HS-5 (cell line): ENCODE measurements around the gene PLSCR3.

Source experiments
- DNase-seq: peaks from one replicate; pipeline ENCODE4 v3.0.0-alpha.2; 2012; ENCODE audit warnings: low read depth

The PLSCR3 gene

GRCh38 chr17:7426203-7426863, 32.0 kb upstream of the PLSCR3 start:
- no peak for DNase-seq

GRCh38 chr17:7425756-7426155, 31.4 kb upstream of the PLSCR3 start:
- DNase-seq, result no peak

- no peak for DNase-seq
Measured at GRCh38 chr17:7425316-7425715, 31.0 kb upstream of the PLSCR3 start, which contains the start of gene SPEM2. TSS of gene SPEM2 (plus strand) at chr17:7425616. CDS start at chr17:7425689, 73 bp downstream.

GRCh38 chr17:7423679-7424078, 29.4 kb upstream of the PLSCR3 start:
- DNase-seq, result no peak

DNA sequence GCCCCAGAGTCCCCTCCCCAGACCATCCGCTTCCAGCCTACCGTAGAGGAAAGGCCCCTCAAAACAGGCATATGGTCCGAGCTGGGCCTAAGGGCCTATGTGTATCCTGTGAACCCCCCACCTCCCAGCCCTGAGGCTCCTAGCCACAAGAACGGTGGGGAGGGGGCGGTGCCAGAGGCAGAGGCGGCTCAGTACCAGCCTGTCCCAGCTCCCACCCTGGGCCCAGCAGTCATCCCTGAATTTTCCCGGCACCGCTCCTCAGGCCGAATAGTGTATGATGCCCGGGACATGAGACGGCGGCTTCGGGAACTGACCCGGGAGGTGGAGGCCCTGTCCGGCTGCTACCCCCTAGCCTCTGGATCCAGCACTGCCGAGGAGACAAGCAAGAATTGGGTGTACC, 26.9 kb upstream of the PLSCR3 start:
- no peak for DNase-seq

GRCh38 chr17:7419819-7420610, 25.7 kb upstream of the PLSCR3 start, which contains the start of gene SPEM1:
TSS of gene SPEM1 (plus strand) at chr17:7420324. CDS start at chr17:7420385, 61 bp downstream.
- no peak for DNase-seq

GRCh38 chr17:7418472-7419152, 24.3 kb upstream of the PLSCR3 start:
- no peak for DNase-seq

- no peak for DNase-seq
Measured at GRCh38 chr17:7417056-7417655, 22.8 kb upstream of the PLSCR3 start.

DNA sequence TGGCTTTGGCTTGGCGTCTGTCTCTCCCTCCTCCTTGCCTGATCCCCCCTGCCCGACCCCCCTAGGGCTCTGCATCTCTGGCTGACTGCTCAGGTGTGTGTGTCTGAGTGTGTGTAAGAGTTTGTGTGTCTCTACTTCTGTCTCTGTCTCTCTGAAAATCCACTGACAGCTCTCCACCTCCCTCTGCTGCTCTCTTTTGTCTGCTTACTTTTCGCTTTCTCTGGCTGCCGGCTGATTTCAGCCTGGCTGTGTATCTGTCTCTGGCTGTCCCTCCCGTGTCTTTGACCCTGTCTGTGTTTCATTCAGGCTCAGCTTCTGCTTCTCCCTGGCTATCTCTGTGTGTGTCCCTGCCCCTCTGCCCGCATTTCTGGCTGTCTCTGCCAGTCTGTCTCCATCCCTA, 22.0 kb upstream of the PLSCR3 start:
- no peak for DNase-seq

DNA sequence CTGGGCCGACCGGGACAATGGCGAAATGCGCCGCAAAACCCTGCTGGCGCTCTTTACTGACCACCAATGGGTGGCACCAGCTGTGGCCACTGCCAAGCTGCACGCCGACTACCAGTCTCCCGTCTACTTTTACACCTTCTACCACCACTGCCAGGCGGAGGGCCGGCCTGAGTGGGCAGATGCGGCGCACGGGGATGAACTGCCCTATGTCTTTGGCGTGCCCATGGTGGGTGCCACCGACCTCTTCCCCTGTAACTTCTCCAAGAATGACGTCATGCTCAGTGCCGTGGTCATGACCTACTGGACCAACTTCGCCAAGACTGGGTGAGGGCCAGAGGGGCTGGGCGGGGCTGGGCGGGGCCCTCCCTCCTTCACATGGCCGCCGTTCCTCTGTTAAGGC, 21.5 kb upstream of the PLSCR3 start:
- DNase-seq, result no peak

GRCh38 chr17:7414837-7415236, 20.5 kb upstream of the PLSCR3 start:
- no peak for DNase-seq

- DNase-seq, result no peak
Measured at GRCh38 chr17:7413346-7413985, 19.1 kb upstream of the PLSCR3 start.

DNA sequence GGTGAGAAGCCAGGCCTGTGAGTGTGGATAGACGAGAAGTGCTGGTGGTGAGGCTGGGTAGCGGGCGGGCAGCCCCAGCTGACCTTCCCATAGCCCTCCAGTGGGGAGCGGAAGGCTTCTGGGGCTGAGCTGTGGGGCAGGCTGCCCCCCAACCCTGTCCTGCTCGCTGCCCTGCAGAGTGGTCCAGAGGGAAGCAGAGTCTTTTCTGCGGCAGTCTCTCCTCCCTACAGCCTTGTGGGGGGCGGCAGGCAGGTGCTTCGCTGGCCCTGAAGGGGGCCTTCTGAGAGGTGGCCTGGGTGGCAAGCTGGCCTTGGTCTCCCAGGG, 17.1 kb upstream of the PLSCR3 start:
- no peak for DNase-seq

GRCh38 chr17:7410634-7411426, 16.5 kb upstream of the PLSCR3 start:
- no peak for DNase-seq

GRCh38 chr17:7409716-7410115, 15.4 kb upstream of the PLSCR3 start:
- DNase-seq, result no peak

DNA sequence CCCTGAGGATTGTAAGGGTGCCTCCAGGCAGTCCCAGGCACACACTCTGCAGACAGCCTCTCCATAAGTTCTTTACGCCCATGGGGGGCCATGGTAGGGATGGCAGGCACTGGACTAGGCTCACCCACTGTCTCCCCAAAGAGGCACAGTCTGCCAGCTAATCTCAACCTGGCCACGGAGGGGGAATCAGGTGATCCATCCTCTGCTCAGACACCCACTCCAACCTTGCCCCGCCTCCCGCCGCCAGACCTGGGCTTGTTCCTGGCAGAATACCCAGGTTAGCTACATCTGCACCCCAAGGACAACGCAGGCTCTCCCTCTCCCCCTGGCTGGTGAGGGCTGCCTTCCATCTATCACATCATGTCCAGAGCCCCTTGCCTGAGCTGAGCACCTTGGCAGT, 14.5 kb upstream of the PLSCR3 start:
- no peak for DNase-seq

GRCh38 chr17:7408252-7408727, 14.0 kb upstream of the PLSCR3 start:
- DNase-seq, result no peak

GRCh38 chr17:7407485-7408251, 13.3 kb upstream of the PLSCR3 start, which contains the start of gene NLGN2:
TSS of gene NLGN2 (plus strand) at chr17:7407845. CDS start at chr17:7408256, 411 bp downstream.
- DNase-seq, result no peak

GRCh38 chr17:7407082-7407481, 12.8 kb upstream of the PLSCR3 start:
- DNase-seq, result no peak

DNA sequence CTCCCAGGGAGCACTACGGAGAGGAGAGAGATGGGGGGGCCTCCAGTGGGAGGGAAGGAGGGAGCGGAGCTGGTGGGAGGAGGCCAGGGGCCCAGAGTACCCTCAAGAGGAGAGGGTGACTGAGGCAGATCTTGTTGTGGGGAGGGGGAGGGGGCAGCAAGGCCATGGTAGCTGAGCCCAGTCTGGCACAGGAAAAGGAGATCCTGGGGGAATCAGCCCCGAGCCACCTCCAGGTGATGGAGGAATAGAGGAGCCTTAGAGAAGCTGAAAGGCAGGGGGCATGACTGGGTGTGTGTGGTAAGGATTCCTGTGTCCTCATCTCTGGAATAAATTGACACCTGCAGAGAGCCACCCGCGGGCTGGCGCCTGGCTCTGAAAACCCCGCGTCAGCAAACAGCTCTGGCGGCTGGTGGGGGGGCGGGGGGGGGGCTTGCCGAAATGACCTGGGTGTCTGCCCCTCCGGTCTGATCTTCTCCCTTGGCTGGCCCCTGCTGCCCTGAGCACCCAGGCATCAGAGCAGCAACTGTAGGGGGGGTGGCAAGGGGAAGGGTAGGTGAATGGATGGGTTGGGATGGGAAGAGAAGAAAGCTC, 12.0 kb upstream of the PLSCR3 start:
- no peak for DNase-seq
